GF-D8 (cell line): ENCODE data around the gene SETD2.
"Not testable (repeated sequence)": the region's sequence is repeated elsewhere in the genome, so short reads cannot be mapped to it uniquely, and the experiment has no call there.

Experiments
- DNase-seq: peaks from one replicate; lab custom pipeline; 2025; lab: John Stamatoyannopoulos, UW

The SETD2 gene

GRCh38 chr3:47034868-47035489 lies 128.9 kb downstream of the SETD2 start:
- DNase-seq = no peak

GRCh38 chr3:47031041-47031440 lies 132.9 kb downstream of the SETD2 start:
- not testable (repeated sequence) for DNase-seq

DNA sequence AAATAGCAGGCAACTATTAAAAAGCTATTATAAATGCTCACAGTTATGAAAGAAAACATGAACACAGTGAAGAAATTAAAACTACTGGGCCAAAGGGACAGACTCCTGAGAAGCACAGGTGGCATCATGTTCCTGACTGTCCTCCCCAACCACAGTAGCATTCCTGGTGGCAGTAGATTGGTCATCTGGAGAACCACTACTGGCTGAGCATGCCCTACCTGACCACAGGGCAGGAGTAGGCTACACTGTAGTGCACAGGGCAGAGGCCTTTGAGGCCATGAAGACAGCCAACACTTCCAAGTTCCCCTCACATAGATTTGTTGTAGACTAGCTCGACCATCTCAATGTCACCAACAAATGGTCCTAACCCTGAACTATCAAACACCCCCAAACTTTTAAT lies 135.2 kb downstream of the SETD2 start:
- DNase-seq = no peak

DNA sequence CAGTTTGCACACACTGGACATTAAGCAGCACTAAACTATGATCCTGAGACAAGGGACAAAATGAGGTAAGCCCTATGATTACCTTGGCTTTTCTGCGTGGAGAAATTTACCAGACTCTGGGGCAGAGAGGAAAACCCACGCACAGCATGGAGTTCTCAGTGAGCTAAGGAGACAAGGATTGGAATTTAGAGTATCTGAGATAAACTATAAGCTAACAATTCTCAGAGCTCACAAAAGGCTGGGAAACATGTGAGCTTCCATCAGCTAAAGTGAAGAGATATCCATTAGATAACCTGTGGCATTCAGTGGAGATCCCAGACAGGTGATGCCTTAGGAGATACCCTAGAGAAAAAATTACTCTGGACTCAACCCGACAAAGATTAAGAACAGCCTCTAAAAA lies 135.8 kb downstream of the SETD2 start:
- no peak for DNase-seq

DNA sequence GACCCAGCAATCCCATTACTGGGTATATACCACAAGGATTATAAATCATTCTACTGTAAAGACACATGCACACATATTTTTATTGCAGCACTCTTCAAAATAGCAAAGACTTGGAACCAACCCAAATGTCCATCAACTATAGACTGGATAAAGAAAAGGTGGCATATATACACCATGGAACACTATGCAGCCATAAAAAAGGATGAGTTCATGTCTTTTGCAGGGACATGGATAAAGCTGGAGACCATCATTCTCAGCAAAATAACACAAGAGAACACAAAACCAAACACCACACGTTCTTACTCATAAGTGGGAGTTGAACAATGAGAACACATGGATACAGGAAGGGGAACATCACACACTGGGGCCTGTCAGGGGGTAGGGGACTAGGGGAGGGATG lies 137.5 kb downstream of the SETD2 start:
- DNase-seq = not testable (repeated sequence)

- no peak for DNase-seq
These were observed 139.0 kb downstream of the SETD2 start for GRCh38 chr3:47024932-47025331.

- DNase-seq = no peak
These were observed 141.3 kb downstream of the SETD2 start for GRCh38 chr3:47022641-47023071.

DNA sequence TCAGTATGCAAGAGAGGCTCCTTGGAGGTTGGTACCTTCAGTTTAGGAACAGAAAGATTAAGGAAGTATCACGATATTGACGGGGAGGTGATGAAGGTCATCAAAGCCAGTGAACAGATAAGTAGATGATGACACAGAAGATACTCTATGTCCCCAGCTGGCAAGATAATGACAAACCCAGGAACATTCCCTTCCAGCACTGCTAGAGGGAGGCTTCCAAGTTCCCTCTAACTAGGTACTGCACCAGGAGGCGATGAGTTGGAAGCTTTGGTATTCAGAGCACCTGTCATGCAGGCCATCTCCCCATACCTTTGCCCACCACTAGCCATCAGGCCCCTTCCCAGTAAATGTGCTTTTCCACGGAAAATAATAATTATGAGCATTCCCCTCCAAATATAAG lies 143.6 kb downstream of the SETD2 start:
- DNase-seq = no peak

GRCh38 chr3:47019201-47019600 lies 144.7 kb downstream of the SETD2 start:
- DNase-seq = no peak

GRCh38 chr3:47018269-47018611 lies 145.7 kb downstream of the SETD2 start:
- DNase-seq = no peak

DNA sequence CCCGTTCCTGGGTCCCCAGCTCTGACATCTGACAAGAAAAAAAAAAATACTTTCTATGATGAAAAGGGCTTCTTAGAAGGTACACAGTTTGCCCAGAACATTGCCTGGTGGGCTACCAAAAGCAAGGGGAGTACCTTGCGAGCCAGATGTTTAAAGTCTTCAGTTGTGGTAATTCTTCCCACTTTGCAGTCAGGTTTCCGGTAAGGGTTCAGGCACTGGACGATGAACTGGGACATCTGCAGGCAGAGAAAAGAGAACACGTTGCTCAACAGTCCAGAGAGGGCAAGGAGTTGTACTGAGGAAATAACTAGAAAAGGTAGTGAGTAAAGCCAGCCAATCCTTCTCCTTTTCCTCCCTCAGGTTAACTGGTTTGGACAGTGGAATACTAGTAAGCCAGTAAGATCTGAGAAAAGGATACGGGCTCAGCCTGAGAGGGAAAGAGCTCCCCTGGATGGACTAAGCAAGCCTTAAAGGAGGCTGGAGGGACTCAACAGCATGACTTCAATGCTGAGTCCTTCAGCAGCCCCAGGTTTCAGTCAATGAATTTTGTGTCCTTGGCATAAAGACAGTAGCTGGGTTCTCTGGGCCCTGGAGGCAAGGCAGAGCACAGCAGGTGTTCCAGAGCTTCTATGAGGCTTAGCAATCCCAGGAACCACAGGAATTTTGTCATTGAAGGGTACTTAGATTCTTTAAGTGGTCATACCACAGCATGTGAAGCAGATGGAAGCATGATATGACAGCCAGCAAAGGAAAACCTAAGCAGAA lies 146.2 kb downstream of the SETD2 start:
- peak; percentile 79 for DNase-seq

GRCh38 chr3:47016934-47017435 lies 146.9 kb downstream of the SETD2 start:
- DNase-seq = peak; percentile 90

DNA sequence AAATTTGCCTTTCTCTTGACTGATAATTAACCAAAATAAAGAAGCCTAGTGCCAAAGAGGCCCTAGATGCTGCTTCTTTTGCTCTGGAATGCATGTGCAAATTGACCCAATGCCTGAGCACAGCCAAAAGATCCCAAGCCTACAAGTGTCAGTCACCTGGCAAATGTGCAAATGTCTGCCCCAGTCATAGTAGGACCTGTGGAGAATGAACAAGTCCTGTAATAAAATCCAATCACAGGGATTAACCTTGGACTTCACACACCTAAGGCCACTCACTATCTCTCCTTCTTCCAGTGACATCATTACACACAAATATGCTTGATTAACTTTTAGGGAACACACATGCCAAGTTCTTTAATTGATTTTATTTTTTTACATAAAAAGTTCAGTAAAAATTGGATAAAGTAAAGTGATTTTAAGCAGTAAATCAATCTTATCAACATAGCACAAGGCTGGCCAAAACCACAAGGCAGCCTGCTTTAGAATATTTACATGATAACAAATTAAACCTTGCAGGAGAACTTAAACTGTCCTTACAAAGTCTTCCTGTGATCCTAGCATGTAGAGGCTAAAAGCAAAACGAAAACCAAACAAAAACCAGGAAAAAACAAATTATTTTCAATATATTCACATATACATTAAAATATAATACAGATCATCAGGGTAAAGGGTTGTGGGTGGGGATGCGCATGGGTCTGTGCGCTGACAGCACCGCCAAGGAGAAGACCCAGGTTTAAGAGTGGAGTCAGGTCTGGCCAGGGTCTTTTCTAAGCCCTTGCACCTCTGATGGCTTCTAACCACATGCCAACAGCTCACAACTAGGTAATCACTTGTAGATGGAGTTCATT lies 147.6 kb downstream of the SETD2 start:
- no peak for DNase-seq

DNA sequence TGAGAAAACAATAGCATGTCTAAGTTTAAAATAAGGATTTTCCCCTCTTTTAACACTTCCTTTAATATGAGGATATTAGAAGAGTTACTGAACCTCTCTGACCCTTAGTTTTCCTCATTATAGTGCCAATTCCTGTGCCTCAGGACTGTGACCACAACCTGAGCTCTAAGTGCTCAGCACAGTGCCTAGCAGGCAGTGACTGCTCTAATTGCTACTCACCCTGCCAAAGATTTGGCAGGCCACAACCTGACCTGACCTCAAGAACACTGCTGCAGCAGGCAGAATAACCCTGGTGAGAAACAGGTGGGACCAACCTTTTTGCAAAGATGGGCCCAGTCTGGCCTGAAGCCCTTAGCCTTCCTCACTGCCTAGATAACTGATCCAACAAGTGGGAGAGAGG lies 148.8 kb downstream of the SETD2 start:
- no peak for DNase-seq

DNA sequence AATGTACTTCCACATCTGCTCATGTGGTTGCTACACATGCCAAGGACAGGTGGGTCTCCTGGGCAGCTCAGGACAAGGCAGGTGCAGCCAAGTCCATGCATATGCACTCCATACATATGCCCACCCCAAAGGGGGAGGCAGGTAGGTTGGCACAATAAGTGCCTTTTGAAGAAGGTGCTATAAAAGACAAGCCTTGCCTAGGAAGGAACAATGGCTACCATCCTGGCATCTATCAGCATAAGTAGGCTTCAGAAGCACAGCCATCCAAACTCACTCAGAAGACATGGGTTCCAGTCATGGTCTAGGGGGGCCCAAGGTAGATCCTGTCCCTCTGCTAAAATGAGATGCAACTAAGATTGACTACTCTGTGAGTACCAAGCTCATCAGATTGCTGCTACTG lies 149.9 kb downstream of the SETD2 start:
- no peak for DNase-seq

- no peak for DNase-seq
These were observed 150.7 kb downstream of the SETD2 start for GRCh38 chr3:47013231-47013630.

GRCh38 chr3:47012342-47013230 lies 151.3 kb downstream of the SETD2 start:
- no peak for DNase-seq

DNA sequence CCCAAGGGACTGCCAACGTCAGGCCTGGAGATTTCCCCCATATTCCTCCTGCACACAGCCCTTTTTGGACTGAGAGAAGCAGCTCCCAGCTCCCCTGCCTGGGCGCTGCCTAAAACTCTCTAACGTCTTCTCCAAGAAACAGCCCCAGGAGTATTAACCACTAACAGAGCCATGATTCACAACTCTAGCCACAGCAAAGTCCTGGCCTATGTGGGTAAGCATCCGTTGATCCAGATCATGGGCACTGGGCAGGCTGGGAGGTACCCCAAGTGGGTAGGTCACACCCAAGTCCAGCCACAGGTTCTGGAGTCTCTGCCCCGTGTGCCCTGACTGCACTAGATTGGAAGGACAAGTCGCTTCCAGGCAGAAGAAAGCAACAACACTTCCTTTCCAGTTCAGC lies 152.5 kb downstream of the SETD2 start:
- DNase-seq = no peak

- DNase-seq = no peak
These were observed 153.0 kb downstream of the SETD2 start for GRCh38 chr3:47010910-47011309.

DNA sequence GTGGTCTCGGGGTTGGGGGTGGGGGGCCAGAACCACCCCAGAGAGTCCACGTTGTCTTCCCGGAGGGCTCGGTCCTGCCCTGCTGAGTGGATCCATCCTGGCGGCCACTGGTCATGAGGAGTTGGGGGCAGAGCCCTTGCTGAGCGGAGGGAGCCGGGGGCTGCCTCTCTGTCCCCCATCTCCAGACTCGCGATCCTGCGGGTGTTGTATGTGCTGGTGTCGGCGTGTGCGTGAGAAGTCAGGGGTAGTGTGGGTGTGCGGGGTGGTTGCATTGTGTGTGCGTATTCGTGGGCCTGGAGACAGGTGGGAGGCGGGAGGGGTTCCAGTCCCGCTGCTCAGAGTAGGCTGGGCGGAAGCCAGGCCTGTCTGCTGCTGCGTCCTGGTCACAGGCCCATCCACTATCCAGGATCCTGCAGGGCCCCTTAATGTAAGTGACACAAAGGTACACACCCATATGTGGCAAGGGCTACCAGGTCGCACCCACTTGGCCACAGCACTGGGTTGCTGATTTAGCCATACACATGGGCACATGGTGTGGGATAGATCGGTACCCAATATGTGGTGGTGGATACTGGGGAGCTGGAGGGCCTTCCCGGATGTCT lies 153.7 kb downstream of the SETD2 start:
- no peak for DNase-seq
